HS-5 (cell line): Measurements from ENCODE around the gene CLPTM1L.
"Not testable (repeated sequence)": the region's sequence is repeated elsewhere in the genome, so short reads cannot be mapped to it uniquely, and the experiment has no call there.

ENCODE experiments used
- DNase-seq: peaks from one replicate; pipeline ENCODE4 v3.0.0-alpha.2; 2012; ENCODE audit warnings: low read depth

CLPTM1L gene

GRCh38 chr5:1360367-1360766, 15.5 kb upstream of the CLPTM1L start:
- not testable (repeated sequence) for DNase-seq

GRCh38 chr5:1359713-1360112, 14.8 kb upstream of the CLPTM1L start:
- DNase-seq = no peak

GRCh38 chr5:1359031-1359645, 14.2 kb upstream of the CLPTM1L start:
- DNase-seq = no peak

GRCh38 chr5:1358726-1359025, 13.8 kb upstream of the CLPTM1L start:
- DNase-seq = no peak

GRCh38 chr5:1357946-1358725, 13.2 kb upstream of the CLPTM1L start:
- no peak for DNase-seq

DNA sequence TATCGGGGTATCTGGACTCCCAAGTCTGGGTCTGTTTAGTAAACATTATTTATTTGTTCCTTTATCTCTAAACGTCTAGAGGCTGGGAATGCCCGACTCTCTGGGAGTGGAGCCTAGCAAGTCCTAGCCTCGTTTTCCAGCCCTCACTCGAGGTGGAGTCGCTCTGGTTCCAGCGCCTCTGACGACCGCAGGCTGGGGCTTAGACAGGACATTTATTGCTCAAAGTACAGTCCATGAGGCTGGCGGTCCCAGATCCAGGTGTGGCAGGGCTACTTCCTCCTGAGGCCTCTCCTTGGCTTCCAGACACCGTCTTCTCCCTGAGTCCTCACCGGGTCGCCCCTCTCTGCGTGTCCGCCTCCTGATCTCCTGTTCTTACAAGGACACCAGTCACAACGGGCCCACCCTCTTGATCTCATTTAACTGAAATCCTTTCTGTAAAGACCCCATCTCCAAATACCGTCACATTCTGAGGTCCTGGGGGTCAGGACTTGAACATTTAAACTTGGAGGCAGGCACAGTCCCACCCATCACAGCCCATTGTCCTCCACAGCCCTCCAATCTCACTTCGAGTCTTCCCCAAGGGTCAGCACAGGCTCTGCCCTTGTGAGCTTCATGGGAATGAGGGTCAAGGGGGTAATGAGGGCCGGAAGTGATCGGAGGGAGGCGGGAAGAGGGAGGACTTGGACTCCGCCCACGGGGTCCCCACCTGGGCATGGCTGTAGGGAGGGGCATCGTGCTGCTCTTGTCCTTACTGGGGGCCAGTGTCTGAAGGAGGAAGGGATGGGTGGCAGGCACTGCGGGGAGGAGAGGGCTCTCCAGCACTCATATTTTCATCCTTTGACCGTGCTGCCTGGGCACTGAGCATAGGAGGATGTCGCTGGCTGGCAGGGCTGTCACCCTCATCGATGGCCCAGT, 12.2 kb upstream of the CLPTM1L start:
- no peak for DNase-seq

GRCh38 chr5:1354576-1354975, 9.7 kb upstream of the CLPTM1L start:
- no peak for DNase-seq

GRCh38 chr5:1352231-1353219, 7.6 kb upstream of the CLPTM1L start:
- no peak for DNase-seq

- no peak for DNase-seq
Measured at GRCh38 chr5:1351156-1351555, 6.3 kb upstream of the CLPTM1L start.

- DNase-seq = no peak
Measured at GRCh38 chr5:1349246-1349645, 4.3 kb upstream of the CLPTM1L start.

DNA sequence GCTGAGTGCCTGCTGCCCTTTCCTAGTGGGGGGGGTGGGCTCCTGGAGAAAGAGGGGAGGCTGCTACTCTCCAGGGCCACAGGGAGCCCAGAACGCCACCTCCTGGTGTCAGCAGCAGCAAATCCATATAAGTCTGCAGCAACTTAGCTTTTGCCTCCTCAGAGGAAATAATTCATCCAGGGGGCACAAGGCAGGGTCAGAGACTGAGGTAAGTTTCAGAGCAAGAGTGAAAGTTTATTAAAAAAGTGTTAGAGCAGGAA, 4.0 kb upstream of the CLPTM1L start:
- no peak for DNase-seq

DNA sequence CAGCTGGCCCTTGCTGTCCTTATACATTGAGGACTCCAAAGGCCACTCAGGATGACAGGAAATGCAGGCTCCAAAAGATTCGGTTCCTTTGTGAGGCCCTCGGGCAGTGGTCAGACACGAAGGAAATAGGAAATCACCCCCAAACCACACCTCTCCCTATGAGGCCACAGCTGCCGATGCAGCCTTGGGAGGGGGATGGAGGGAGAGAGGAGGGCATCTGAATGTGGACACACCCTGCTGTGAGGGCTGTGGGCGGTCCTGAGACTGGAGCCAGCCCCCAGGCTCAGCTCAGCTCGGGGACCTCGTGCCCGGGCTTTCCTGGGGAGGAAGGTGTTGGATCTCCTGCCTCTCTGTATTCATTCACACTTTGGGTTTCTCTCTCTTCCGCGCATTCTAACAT, 2.7 kb upstream of the CLPTM1L start:
- DNase-seq = no peak

DNA sequence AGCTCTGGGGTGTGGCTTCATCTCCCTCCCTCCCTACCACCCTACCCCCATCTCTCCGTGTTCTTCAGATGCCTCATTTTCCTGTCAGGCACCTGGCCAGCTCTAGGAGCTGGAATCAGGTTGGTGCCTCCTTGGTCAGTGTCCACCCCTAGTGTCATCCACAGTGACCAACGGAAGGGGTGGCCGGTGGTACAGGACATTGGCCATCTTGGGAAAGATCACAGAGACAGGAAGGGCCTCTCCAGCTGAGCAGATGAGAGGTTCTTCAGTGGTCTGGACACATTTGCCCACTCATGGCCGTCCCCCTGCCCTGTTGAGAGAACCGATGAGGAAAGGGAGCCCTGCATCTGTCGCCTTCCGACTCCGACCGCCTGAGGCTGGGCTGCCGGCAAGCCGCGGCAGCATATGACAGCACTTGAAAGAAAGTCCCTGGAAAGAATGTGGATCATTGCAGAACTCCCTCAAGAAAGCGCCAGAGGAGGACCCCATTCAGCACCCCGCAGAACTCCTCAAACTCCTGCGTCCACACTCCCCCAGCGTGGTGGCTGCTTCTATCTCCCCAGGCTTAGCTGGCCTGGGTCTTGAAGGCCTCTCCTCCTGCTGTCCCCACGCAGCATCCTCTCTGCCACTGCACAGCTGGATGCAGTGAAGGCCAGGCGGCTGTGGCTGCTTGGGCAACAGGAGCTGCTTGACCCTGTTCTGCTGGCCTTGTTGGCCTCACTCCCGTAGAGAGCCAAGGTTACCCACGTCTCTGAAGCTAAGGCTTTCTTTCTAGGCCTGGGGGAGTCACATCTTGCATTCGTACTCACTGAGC, 1.9 kb upstream of the CLPTM1L start:
- DNase-seq = no peak

GRCh38 chr5:1345876-1346626, 1.2 kb upstream of the CLPTM1L start:
- no peak for DNase-seq

DNA sequence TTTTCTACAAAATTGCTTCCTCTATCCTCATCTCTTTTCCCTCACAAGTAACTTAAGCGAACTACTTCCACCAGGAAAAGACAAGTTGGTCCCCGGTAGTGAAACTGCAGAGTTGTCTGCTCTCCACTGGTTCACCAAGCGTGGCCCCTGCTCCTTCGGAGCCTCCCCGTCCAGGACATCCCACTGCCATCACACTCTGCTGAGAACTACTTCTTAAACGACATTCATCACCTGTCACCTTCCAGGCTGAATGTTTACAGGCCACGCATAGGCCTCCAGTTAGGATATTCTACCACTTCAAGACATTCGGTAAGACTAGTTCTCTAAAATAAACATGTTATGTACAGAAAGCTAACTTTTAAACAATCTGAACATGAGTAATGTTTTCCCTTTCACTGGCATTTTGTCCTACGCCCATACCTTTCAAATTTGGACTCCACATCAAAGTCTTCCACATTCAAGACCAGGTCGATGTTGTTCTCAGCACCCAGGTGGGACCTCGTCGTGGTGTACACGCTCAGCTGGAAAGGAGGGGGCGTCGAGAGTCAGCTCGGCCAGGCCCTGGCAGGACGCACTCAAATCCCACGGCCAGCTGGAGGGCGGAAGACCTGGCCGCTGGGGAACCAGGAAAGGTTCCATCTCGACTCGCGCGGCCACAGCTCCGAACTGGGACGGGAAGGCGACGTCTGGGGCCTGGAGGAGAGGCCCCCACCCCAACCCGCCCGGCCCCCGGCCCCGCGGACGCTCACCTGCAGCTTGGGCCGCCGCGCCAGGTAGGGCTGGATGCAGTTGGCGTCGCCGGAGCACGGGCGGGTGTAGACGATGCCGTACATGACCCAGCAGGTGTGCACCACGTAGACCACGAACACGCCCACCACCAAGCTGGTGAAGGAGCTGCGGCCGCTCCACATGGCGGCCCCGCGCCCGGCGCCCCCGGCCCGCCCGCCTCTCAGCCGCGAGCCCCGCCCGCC, 683 bp downstream of the CLPTM1L start:
- DNase-seq = no peak

- no peak for DNase-seq
Measured at GRCh38 chr5:1343315-1343751, 1.6 kb downstream of the CLPTM1L start.

- DNase-seq = not testable (repeated sequence)
Measured at GRCh38 chr5:1342711-1343110, 2.2 kb downstream of the CLPTM1L start.

- DNase-seq = no peak
Measured at GRCh38 chr5:1342268-1342667, 2.6 kb downstream of the CLPTM1L start.

DNA sequence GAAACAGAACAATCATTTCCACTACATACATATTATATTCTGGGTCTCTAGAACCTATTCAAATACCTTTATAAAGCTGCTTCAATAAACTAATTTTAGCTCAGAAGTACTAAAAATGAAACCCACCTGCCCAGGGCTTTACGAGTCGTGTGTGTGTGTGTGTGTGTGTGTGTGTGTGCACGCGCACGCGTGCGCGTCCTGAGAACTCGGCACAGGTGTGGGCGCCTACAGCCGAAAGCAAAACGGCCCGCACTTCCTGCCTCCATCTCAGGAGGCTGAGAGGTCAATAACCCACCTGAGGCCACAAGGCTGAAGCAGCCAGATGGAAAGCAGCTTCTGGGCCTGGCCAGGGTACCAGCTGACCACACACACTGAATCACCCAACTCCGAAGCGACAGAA, 3.0 kb downstream of the CLPTM1L start:
- DNase-seq = no peak
